ENCODE measurements around the gene RBM47. TPM values are rescaled to one million over a fixed set of nuclear protein-coding genes. Genes with fewer than 3 reads are reported as not detected.

Gene RBM47
- total RNA-seq, 1 donor from 2014 or later = 108 TPM

DNA sequence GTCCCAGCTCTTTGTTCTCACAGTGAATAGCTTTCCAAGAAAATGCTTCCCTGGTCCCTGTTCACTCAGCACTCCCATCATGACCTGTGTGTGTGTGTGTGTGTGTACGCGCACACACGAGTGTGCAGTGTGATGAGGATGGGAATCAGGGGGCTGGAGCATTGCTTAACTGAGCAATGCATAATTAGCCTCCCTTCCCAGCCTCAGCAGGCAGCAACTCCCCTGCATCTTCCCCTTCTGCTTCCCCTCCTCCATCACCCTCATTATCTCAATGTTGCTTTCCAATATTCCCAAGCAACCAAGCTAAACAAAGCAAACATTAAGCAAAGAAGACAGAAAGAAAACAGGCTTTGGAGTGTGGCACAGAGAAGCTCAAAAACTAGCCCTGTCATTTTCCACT is 137.0 kb downstream of the RBM47 start:
- H3K4me3 ChIP-seq = no peak overlapping the region
- H3K27me3 ChIP-seq (ENCODE audit: low read depth) = no peaks in the 10 kb centered on the region
- peaks cover 37% of the 10 kb centered on the region for H3K4me1 ChIP-seq
- intact Hi-C loops (cut with DNase I) = no loop called here
- ATAC-seq = peak; percentile 30 to 39
- TF ChIP-seq, protein P1, sequence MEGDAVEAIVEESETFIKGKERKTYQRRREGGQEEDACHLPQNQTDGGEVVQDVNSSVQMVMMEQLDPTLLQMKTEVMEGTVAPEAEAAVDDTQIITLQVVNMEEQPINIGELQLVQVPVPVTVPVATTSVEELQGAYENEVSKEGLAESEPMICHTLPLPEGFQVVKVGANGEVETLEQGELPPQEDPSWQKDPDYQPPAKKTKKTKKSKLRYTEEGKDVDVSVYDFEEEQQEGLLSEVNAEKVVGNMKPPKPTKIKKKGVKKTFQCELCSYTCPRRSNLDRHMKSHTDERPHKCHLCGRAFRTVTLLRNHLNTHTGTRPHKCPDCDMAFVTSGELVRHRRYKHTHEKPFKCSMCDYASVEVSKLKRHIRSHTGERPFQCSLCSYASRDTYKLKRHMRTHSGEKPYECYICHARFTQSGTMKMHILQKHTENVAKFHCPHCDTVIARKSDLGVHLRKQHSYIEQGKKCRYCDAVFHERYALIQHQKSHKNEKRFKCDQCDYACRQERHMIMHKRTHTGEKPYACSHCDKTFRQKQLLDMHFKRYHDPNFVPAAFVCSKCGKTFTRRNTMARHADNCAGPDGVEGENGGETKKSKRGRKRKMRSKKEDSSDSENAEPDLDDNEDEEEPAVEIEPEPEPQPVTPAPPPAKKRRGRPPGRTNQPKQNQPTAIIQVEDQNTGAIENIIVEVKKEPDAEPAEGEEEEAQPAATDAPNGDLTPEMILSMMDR (IDR thresholded peaks at IDR 0.05) = no peak
- H3K9me3 ChIP-seq = no peaks in the 10 kb centered on the region
- no peak for DNase-seq
- peak overlapping the region; percentile 6 for H3K27ac ChIP-seq
- H3K36me3 ChIP-seq = no peaks in the 10 kb centered on the region

DNA sequence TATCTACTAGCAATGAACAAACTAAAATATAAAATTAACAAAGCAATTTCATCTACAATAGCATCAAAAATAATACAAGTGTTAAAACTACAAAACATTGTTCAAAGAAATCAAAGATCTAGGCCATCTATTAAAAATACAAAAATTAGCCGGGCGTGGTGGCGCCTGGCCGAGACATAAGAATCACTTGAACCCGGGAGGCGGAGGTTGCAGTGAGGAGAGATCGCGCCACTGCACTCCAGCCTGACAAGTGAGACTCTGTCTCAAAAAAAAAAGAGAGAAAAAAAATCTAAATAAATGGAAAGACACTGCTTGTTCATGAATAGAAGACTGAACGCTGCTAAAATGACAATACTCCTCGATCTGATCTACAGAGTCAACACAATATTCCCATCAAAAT is 139.2 kb downstream of the RBM47 start:
- Histone ChIP-seq H3K27ac (no peak overlapping the region), H3K9me3 (no peaks in the 10 kb centered on the region), H3K27me3 (ENCODE audit: low read depth) (no peaks in the 10 kb centered on the region), H3K4me1 (peaks cover 48% of the 10 kb centered on the region), H3K4me3 (no peak overlapping the region), H3K36me3 (no peaks in the 10 kb centered on the region)
- ATAC-seq (no peak), DNase-seq (no peak)
- intact Hi-C loops (cut with DNase I) = no loop called here
- TF ChIP-seq, protein P1 (IDR thresholded peaks at IDR 0.05) = no peak

DNA sequence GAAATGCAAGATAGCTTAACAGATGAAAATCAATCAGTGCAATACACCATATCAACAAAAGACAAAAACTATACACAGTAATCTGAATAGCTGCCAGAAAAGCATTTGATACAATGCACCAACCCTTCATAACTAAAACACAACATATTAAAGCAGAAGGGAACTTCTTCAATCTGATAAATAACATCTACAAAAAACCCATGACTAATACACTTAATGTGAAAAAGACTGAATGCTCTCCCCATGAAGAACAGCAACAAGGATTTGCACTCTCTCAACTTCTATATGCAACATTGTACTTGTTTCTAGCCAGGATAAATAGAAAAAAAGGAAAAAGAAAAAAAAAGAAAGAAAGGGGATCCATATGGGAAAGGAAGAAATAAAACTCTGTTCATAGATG is 139.7 kb downstream of the RBM47 start:
- Histone ChIP-seq H3K9me3 (no peaks in the 10 kb centered on the region), H3K4me1 (peaks cover 53% of the 10 kb centered on the region)
- ATAC-seq = no peak

DNA sequence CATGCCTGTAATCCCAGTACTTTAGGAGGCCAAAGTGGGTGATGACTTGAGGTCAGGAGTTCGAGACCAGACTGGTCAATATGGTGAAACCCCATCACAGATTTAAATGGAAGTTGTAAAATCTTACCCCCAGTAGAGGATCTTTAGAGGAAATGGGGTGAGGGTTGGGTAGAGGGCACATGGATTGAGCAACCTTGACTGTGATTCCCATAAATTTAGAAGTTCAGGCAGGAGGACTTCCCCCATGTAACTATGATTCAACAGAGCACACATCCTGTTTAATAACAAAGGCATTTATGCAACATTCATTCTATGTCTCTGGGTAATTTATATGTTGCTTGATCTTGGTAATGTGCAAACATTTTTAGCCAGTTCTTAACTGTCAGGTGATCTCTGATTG is 143.1 kb downstream of the RBM47 start:
- H3K4me3 ChIP-seq = no peak overlapping the region
- H3K9me3 ChIP-seq = no peaks in the 10 kb centered on the region
- TF ChIP-seq, protein P1 (IDR thresholded peaks at IDR 0.05) = no peak
- no peak overlapping the region for H3K27ac ChIP-seq
- H3K4me1 ChIP-seq = peaks cover 35% of the 10 kb centered on the region
- DNase-seq (no peak), ATAC-seq (peak; percentile 77 to 82)
- no peaks in the 10 kb centered on the region for H3K36me3 ChIP-seq
- intact Hi-C loops (cut with DNase I) = no loop called here
- no peaks in the 10 kb centered on the region for H3K27me3 ChIP-seq (ENCODE audit: low read depth)

More for the DNA sequence above, 139.7 kb downstream of the RBM47 start:
- no peak overlapping the region for H3K27ac ChIP-seq
- H3K27me3 ChIP-seq (ENCODE audit: low read depth) = no peaks in the 10 kb centered on the region
- no peaks in the 10 kb centered on the region for H3K36me3 ChIP-seq
- TF ChIP-seq, protein P1 (IDR thresholded peaks at IDR 0.05) = no peak
- DNase-seq = no peak
- H3K4me3 ChIP-seq = no peak overlapping the region
- intact Hi-C loops (cut with DNase I) = no loop called here

DNA sequence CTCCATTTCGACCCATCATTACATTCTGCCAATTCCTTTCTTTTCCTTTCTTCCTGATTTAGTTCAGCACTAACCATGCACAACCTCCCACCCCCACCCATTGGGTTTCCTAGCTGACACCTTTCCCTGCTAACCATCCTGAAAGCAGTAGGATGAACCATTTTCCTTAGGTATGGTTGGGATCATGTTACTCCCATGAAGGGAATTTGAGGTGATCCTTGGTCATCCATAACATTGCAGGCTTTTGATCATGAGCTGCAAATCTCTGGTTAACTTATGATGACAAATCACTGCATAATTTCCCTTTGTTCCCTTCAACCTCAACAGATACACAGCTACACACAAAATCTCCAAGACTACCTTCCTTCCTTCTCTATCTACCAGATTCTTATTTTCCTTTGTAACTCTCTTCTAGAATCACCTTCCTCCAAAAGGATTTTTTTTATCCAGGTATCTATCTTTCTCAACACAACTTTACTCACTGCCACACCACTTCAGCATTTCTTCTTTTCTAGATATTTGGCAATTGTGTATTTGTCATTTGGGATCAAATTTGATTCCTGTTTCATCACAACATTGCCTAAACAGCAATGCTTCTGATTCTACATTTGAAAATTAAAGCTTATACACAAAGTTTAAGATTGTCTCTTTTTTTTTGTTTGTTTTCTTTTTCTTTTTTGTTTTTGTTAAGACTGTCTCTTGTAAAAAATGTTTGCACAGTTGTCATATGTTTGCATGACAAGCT is 145.1 kb downstream of the RBM47 start:
- Histone ChIP-seq H3K27ac (no peak overlapping the region), H3K4me3 (no peak overlapping the region), H3K36me3 (no peaks in the 10 kb centered on the region), H3K27me3 (ENCODE audit: low read depth) (no peaks in the 10 kb centered on the region), H3K4me1 (peaks cover 20% of the 10 kb centered on the region), H3K9me3 (no peaks in the 10 kb centered on the region)
- no peak for DNase-seq
- TF ChIP-seq, protein P1 (IDR thresholded peaks at IDR 0.05) = no peak
- ATAC-seq = no peak
- intact Hi-C loops (cut with DNase I) = no loop called here

Data from lower lobe of right lung (tissue), 2 donors.